Measurements from ENCODE around the gene TRMT1. TPM values are rescaled to one million over a fixed set of nuclear protein-coding genes. Genes with fewer than 3 reads are reported as not detected.

Gene TRMT1
- total and polyA plus RNA-seq, 2 of the 8 experiments (the other 6 are each of a cell fraction or from before 2014, with no cell fraction given) = 77.4 to 99.3 TPM

GRCh38 chr19:13137290-13137794, 20.8 kb upstream of the TRMT1 start:
- H3K23me2 ChIP-seq (ENCODE audit: low read depth, low read length) = no peaks in the 10 kb centered on the region; the same call in 1 of the 2 replicates
- H3K36me3 ChIP-seq (ENCODE audit: control insufficient read depth in 2 of 4, insufficient read depth in 4 of 4, low read length in 3 of 4) = peaks cover 7 to 59% (median 36%) of the 10 kb centered on the region in 4 experiments
- no peak overlapping the region for H3K14ac ChIP-seq (ENCODE audit: insufficient read length)
- H4K5ac ChIP-seq (ENCODE audit: insufficient read length, low read depth, low read length) = no peak overlapping the region
- H3K23ac ChIP-seq (ENCODE audit: insufficient read length) = no peak overlapping the region
- H3K9ac ChIP-seq (replicated peaks in 1 of 4; ENCODE audit: extremely low read depth in 1 of 4, low read depth in 3 of 4, low read length in 3 of 4) = no peak overlapping the region
- no peaks in the 10 kb centered on the region for H3K27me3 ChIP-seq (replicated peaks in 1 of 4; ENCODE audit: control insufficient read depth in 3 of 4, extremely low read depth in 1 of 4, insufficient read depth in 3 of 4, low read length in 3 of 4)
- no peak overlapping the region for H2AFZ ChIP-seq (ENCODE audit: low read length)
- H3K9me3 ChIP-seq (ENCODE audit: insufficient read depth in 2 of 2, low read depth in 1 of 2, low read length in 1 of 2) = no peaks in the 10 kb centered on the region
- no peak overlapping the region for H4K91ac ChIP-seq (replicated peaks; ENCODE audit: insufficient read length, low read length)
- FAIRE-seq = no peak
- H4K8ac ChIP-seq (ENCODE audit: extremely low read depth, insufficient read depth, low read length) = no peak overlapping the region
- no peak overlapping the region for H3K4me2 ChIP-seq (ENCODE audit: insufficient read depth in 1 of 2, low read depth in 2 of 2, low read length in 2 of 2)
- H3K56ac ChIP-seq (replicated peaks; ENCODE audit: insufficient read length, low read depth, low read length) = no peak overlapping the region
- H2BK20ac ChIP-seq (ENCODE audit: low read length) = no peak overlapping the region
- no peak overlapping the region for H3K4me3 ChIP-seq (ENCODE audit: extremely low read depth in 1 of 4, insufficient read depth in 2 of 4, low read depth in 3 of 4, low read length in 4 of 4)
- H2AK5ac ChIP-seq (ENCODE audit: low read depth, low read length) = no peak overlapping the region
- H4K20me1 ChIP-seq (replicated peaks in 1 of 2; ENCODE audit: control insufficient read depth in 1 of 2, insufficient read depth in 2 of 2, low read length in 2 of 2) = peaks cover 30 to 44% of the 10 kb centered on the region in 2 experiments
- no peak for DNase-seq (ENCODE audit: low read depth in 1 of 2, low spot score in 2 of 2)
- H2BK12ac ChIP-seq (ENCODE audit: low read depth, low read length) = no peak overlapping the region
- 95% methylated on average over 24 of the region's 28 CpGs; no CpG with 5 or more reads in 1 of the 2 experiments for WGBS, 2 experiments (ENCODE audit: extremely low coverage in 1 of 2, insufficient coverage in 1 of 2, insufficient read length in 1 of 2, insufficient replicate concordance in 2 of 2, low coverage in 1 of 2, low lambda C conversion rate in 2 of 2, missing lambda C conversion rate in 1 of 2)
- no peak overlapping the region for H3K4ac ChIP-seq (replicated peaks; ENCODE audit: insufficient read length, low read depth, low read length)
- peaks cover 0 to 8% (median 4%) of the 10 kb centered on the region in 4 experiments; a peak in 3 of 7 replicates for H3K4me1 ChIP-seq (replicated peaks in 1 of 4; ENCODE audit: control insufficient read depth in 3 of 4, insufficient read depth in 4 of 4, low read length in 3 of 4)
- H2BK5ac ChIP-seq (ENCODE audit: low read depth, low read length) = no peak overlapping the region
- CTCF ChIA-PET (ENCODE audit: partially characterized antibody) = interaction anchor here (0.8 to 2.1 kb wide), 3 partner anchors 13 to 125 kb away, joined by 3 to 7 read pairs (median 5); partner anchors contain the start of genes IER2 and STX10
- TF ChIP-seq PHF8 (conservative IDR thresholded peaks at IDR 0.05; ENCODE audit: low read depth, low read length) (no peak), TAF1 (IDR thresholded peaks at IDR 0.05; ENCODE audit: low read depth, low read length) (no peak), SIX5 (IDR thresholded peaks at IDR 0.05; ENCODE audit: low read depth, low read length) (no peak), JUN (IDR thresholded peaks at IDR 0.05; ENCODE audit: low read depth, low read length) (no peak), ASH2L (IDR thresholded peaks at IDR 0.05; ENCODE audit: low read length) (no peak), CHD2 (IDR thresholded peaks at IDR 0.05; ENCODE audit: low read length) (no peak)
- POLR2A ChIA-PET (ENCODE audit: partially characterized antibody) = interaction anchor here (1.1 to 14.8 kb wide), 6 partner anchors 9 to 30 kb away, joined by 3 to 228 read pairs (median 10); partner anchors contain the start of genes IER2, NACC1, STX10 and TRMT1
- peaks cover 16% of the 10 kb centered on the region for H3K79me1 ChIP-seq (ENCODE audit: low read depth, low read length)
- H2BK15ac ChIP-seq (ENCODE audit: low read length) = no peak overlapping the region
- H3K79me2 ChIP-seq (ENCODE audit: control insufficient read depth in 1 of 2, insufficient read depth in 2 of 2, low read length in 2 of 2) = peaks cover 0 to 28% of the 10 kb centered on the region in 2 experiments; a peak in 3 of 4 replicates
- no peak overlapping the region for H3K18ac ChIP-seq (ENCODE audit: extremely low read depth, low read length)
- no peak overlapping the region for H2BK120ac ChIP-seq (replicated peaks; ENCODE audit: low read depth, low read length)
- H3K27ac ChIP-seq (ENCODE audit: low read depth, low read length) = no peak overlapping the region

All from H1 (cell line).